Dedifferentiated amniotic fluid mesenchymal stem cell (primary cell): ENCODE measurements around the gene MAP2K3.
"Not testable (repeated sequence)": the region's sequence is repeated elsewhere in the genome, so short reads cannot be mapped to it uniquely, and the experiment has no call there.

ENCODE experiments used
- DNase-seq: peaks from one replicate; pipeline ENCODE4 v3.0.0-alpha.2; 2016; ENCODE audit errors: extremely low spot score

Gene MAP2K3

DNA sequence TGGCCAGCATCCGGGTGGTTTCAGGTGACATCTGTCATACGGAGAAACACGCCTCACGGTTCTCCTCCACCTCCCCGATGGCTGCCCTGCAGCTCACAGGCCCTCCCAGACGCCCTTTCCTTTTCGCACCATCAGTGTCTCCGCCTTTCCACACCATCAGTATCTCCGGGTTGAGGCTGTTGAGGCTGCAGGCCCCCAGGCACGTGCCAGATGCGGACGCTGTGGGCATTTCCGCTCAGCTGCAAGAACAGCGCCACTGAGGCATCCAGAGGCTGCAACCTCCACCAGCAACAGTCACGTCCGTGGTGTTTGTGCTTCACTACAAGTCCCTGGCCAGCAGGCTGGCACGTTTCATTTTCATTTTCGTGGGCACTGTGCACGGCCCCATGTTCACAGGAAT is 66.0 kb downstream of the MAP2K3 start:
- DNase-seq: not testable (repeated sequence)

DNA sequence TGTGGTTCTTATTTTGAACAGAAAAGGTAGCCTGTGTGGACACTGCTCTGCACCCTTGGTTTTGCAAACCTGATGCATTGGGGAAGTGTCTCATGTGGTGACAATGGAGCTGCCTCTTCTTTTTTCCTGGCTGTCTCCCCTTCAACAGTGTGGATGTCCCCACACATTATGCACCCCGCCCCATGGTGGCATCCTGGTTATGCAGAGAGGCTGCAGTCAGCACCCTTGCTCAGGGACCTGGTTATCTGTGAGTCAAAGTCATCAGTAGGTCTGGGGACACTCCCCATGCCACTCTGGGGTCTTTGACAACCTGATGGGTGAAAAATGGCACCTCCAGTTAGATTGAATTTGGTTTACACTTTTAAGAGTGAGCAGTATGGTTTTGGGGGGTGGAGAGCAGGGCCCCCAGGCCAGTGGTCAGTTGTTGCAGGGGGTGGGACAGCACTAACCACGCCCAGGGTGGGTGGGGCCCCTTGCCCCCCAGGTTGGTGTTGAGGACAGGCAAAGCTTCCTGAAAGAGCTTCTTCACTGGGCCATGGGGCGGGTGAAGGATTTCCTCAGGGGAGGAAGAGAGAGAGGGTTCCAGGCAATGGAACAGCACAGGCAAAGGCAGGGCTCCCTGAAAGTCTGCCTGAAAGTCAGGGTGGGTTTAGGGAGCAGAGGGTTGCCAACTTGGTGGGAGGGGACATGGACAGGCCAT is 67.0 kb downstream of the MAP2K3 start:
- DNase-seq: no peak

DNA sequence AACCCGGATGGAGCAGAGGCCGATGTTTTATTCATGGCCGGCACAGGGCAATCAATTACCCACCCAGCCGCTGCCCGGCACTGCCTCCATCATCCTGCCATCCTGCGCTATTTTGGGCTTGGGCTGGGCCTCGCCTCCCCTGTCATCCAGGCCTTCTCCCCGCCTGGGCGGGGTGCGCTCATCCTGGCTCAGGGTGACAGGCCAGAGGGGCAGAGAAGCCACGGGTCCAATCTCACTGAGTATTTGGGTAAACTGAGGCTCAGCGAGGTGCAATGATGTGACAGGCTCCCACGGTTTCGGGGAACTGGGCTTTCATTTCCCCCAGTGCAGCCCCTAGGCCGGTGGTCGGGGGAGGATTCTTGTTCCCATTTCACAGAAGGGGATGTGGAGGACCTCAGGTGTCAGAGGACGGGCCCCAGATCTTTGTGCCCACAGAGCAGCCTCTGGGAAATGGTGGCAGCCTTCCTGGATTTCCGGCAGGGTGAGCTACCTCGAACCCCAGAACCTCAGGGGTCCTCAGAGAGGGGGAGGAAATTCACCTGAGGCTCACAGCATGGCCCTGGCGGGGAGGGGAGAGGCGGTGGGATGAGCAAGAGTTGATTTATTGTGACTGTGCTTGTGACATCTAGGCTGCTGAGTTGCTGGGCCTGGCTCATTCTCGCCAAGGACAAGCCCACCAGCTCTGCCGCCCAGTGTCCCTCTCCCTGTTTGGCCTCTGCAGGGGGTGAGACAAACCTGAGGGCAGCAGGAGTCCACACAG is 67.9 kb downstream of the MAP2K3 start:
- DNase-seq: no peak

DNA sequence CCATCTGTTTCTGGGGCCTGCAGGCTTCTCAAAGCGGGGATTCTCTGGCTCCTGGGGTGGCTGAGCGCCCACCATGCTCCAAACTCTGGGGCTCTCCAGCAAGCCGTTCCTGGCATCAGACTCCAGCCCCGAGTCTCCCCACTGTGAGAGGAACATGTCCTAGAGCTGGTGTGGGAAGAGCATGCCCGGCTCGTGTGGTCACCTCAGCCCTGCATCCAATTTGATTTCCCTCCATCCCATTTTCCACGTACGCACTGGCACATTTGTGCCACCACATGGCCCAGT is 68.4 kb downstream of the MAP2K3 start:
- DNase-seq: no peak

DNA sequence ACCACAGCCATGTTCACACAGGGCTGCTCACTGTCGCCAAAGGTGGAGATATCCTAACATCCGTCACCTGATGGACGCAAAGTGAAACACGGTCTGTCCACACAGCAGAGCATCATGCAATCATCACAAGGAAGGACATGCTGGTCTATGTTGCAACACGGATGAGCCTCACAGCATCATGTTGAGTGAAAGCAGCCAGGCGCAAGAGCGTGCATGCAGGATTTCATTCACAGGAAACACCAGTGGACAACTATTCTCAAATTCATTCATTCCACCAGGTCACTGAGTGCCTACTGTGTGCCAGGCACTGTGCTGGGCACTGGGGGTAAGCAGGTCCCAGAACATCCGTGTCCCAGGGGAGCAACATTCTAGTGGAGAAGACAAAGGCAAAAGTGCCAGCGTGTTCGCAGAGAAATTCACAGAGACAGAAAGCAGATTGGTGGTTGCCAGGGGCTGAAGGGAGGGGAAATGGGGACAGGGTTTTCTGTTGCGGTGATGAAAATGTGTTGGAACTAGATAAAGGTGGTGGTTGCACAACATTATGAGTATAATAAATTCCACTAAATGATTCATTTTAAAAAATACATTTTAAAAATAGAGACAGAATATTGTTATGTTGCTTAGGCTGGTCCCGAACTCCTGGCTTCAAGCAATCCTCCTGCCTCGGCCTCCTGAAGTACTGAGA is 69.0 kb downstream of the MAP2K3 start:
- no peak for DNase-seq

DNA sequence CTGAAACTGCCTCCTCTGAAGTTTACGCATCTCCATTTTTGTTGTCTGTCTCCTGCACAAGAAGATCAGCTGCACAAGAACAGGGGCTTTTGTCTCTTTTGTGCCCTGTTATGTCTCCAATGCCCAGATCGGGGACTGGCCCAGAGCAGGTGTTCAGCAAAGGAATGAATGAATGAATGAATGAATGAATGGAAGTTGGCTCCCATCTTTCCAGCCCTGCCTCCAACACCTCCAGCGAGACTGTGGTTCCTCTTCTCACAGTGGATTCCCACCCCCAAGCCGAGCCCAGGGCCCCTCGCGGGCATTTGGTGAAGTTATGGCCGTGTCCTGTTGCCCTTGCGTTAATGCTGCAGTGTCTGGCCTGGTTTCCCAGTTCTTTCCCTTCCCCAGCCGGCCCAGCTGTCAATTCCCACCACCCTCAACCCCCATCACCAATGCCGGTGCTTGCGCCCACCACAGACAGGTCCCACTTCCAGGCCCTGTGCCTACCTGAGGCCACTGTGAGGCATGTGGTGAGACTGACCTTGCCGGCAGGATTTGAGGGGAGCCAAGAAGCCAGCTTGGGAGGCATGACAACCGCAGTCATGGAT is 70.4 kb downstream of the MAP2K3 start:
- no peak for DNase-seq

DNA sequence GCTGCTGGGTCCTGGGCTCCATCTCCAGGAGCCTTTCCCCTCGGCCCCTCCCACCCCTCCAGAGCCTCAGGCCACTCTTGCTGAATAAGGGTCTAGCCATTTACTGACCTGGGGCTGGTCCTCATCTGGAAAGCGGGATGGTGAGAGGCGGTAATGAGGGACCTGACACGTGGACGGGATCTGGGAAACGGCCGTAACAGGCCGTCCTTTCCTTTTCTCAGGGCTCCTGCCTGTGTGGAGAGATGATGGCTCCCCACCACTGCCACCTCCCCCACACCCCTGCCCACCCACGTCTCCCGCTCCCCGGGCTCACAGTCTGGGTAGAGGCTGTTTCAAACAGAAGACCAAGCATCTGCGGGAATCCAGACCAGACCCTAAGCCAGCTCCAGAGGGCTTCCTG is 71.1 kb downstream of the MAP2K3 start:
- no peak for DNase-seq

DNA sequence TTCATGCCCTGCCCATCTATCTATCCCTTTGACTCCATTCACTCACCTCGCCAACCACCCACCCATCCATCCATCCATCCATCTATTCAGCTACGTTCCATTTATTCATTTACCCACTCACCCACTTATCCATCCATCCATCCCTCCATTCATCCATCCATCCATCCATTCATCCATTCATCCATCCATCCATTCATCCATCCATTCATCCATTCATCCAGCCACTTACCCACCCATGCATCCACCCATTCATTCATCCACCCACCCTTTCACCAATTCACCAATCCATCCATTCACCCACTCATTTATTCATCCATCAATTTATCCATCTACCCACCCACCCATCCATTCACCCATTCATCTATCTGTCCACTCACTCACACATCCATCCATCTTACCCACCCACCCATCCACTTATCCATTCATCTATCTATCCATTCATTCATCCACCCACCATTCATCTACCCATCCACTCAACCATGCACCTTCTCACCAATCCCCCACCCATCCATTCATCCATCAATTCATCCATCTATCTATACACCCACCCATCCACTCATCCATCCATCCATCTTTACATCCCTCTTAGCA is 72.1 kb downstream of the MAP2K3 start:
- DNase-seq: no peak

DNA sequence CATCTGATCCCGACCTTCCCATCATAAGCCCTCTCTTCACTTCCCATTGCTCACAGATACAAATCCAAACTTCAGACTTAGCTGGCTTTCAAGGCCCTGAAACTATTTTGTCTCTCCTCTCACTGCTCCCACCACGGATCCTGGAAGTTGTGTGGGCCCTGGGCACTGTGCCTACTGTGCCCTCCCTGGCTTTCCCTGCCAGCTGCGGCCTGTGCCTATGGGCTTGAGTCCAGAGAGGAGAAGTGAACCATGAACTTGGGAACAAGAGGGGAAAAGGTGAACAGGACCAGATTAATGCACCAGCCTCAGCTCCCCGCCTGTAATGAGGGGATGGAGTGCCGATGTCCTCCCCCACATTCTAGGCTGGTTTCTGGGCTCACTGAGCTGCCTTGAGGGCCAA is 72.8 kb downstream of the MAP2K3 start:
- no peak for DNase-seq

DNA sequence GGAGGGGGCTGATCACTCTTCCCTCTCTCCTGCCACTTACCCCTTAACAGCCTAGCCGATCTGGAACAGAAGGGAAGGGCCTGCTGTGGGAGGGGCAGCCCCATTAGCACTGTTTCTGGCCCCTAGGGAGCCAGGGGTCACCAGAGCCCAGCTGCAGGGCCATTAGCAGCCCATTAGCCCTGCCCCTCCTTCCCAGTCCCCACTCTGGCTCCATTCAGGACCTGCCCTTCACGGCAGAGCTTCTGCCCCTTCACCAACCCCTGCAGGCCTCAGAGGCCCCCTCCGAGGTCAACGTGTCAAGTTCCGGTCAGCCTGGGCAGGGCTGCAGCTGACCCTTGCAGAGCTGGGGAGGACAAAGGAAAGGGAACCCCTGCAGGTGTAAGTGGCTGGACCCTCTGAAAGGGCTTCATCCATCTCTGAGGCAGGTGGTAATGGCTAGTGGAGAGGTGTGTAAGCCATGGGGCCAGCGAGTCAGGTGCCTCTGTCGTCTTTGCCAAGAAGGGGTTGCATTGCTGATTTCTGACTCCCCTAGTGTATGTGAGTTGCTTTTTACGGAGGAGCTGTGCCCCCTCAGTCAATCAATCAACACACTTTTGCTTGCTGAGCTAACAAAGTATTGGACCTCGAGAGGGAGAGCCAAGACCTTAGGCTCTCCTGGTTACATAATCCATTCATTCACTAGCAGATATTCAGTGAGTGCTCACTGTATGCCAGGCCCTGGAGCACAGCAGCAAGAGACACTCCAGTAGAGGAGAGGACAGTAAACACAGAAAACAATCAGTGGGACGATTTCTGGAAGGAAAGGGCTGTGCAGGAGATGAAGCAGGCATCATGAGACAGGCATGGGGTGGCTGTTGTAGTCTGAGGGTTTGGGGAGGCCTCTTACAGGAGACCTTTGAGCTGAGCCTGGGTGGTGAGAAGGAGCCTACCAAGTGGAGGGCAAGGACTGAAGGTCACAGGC is 73.5 kb downstream of the MAP2K3 start:
- DNase-seq: no peak

DNA sequence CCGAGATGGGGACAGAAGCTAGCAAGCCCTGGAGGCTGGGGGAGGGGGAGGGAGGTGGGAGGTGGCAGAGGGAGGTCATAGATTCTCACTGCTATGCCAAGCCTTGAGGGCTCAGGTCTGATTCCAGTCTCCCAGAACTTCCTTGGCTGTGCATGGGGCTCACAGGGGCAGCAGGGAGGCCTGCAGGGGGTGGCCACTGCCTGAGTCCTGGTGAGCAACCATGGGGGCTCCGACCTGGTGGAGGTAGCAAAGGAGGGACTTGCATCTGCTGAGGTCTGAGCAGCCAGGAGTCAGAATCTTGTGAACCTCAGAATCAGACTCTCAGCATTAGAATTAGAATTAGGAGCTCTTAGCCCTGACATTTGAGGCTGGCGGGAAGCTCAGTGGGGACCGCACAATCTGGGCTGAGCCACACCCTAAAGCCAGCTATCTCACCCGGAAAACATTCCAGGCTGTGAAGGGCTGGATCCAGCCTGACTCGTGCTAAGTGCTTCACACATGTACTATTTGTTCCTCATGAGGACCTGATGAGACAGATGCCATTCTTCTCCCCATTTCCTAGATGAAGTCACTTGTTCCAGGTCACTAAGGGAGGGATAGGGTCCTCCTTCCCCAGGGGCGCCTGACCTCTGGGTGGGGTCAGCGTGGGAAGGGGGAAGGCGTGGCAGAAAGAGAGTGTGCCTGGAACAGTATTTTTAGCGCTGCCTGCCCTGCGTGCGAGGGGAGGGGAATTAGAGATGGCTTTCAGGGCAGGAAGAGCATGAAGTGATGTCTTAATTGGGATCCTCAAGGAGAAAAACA is 74.4 kb downstream of the MAP2K3 start:
- peak; percentile 28 for DNase-seq

DNA sequence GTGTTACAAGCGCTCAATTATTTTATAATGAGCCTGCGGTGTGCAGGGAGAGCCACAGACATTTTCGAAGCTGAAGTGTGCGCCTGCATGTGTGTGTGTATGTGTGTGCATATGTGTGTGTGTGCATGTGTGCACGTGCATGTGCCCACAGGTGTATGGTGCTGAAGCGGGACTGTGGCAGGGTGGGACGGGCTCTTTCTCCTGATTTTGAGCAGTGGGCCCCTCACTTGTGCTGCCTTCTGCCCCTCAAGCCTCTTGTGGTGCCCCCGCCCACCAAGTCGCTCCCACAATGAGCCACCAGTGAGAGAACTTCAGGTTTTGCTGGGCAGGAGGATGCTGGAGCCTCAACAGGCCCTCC is 75.0 kb downstream of the MAP2K3 start:
- no peak for DNase-seq

DNA sequence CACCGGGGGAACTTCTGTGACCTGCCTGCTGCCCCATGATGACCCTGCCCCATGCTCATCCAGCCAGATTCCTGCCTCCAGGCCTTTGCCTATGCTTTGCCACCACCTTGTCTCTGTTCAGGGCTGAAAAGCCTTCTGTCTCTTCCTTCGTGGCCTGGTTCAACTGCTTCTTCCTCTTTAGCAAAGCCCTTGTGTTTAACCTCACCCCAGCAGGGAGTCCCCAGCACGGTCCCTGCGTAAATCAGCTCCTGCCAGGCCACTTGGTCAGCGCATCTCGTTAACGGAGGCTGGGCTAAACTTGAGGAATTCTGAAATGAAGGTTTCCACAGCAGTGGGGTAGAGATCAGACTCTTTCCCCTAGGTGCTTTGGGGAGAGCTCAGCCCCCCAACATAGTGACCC is 75.5 kb downstream of the MAP2K3 start:
- no peak for DNase-seq

DNA sequence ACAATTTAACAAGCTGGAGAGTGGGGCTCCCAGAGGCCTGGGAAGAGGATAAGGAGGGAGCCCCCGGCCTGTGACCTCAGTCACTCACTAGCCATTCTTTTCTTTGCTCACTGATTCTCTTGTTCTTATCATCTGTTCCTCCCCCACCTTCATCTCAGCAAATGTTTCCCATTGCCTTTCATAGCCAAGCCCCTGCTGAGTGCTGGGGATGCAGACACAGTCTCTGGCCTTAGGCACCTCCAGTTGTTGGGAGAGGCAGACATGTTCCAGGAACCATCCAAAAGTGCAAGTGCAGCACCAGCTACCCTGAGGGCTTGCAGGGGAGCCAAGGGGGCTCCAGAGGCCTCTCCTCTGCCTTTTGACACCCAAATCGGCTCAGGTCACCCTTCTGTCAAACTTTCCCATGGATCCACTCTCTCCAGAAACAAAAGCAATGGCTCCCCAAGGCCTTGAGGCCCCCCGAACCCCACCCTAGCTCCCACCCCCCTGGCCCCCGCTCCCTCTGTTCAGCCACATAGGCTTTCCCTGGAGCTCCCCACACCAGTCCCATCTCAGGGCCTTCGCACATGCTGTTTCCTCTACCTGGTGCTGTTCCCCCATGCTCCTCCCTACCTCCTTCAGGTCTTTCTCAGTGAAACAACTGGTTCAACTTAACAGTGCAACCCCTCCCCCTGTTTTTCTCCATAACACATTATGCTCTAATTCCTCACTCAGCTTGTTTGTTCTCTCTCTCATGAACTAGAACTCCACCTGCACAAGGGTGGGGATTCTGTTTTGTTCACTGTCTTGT is 76.7 kb downstream of the MAP2K3 start:
- DNase-seq: no peak

DNA sequence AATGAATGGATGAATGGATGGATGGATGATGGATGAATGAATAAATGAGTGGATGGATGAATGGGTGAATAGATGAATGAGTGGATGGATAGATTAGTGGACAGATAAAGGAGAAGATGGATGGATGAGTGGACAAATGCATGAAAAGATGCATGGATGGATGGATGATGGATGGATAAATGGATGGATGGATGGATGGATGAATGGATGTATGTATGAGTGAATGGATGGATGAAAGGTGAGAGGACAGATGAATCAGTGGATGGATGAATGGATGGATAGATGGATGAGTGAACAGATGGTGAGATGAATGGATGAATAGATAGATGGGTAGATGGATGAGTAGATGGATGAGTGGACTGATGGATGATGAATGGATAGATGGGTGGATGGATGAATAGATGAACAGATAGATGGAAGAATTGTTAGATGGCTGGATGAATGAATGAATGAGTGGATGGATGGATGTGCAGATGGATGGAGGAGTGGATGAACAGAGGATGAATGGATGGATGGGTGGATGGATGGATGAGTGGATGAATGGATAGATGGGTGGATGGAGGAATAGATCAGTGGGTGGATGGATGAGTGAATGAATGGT is 77.9 kb downstream of the MAP2K3 start:
- no peak for DNase-seq

DNA sequence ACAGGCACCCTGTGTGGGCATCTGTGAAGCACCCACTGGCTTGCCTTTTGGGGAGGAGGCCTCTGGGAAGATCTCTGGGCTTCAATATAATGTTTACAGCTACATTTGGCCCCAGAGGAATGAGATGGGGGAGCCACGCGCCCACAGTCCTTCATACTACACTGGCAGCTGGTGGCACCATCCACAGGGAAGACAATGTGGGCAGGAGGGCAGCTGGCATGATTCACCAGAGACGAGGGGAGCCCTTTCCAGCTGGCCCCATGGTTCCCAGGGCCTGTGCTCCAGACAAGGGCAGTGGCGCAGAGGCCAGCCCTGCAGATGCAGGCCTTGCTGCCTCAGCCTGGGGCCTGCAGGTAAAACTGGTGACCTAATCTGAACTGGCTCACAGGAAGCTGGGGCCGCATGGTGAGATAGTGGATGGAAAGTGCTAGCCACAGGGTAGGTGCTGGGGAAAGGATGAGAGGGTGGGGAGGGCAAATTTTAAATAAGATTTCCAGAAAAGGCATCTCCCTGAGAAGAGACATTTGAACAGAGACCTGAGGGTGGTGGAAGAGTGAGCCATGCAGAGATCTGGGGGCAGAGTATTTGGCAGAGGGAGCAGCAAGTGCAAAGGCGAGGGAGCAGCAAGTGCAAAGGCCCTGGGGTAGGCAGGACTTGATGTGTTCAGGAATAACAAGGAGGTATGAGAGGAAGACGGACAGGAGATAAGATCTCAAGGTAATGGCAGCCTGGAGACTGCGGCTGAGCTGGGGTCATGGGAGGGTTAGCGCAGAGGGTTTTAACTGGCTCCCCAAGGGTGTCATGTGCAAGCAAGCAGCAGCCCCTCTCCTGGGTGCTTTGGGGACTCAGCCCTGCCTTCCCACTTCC is 79.5 kb downstream of the MAP2K3 start:
- no peak for DNase-seq
